Keratinocyte (primary cell): ENCODE results near the gene PPP6C. TPM values are rescaled to one million over a fixed set of nuclear protein-coding genes. Genes with fewer than 3 reads are reported as not detected.

Experiments used
- DNase-seq: peaks from one replicate; pipeline ENCODE4 v3.0.0-alpha.2; 2011; ENCODE audit warnings: low read depth, missing footprints, low spot score
- FAIRE-seq: peaks from 2 replicates; lab custom pipeline; 2011; peaks lifted over from hg19 to GRCh38; lab: Jason Lieb, UNC
- H2AFZ ChIP-seq: 2 replicates; pipeline ENCODE4 v1.6.0; 2012; ENCODE audit warnings: low read length, control low read depth, inconsistent platforms; ENCODE audit not compliant: control insufficient read depth
- H3K27ac ChIP-seq: 2 replicates; pipeline ENCODE4 v1.5.1; 2011; ENCODE audit warnings: low read length; ENCODE audit not compliant: control insufficient read depth, insufficient read depth
- H3K27me3 ChIP-seq: 3 replicates; pipeline ENCODE4 v1.6.0; 2011; ENCODE audit warnings: low read length; ENCODE audit not compliant: control insufficient read depth, insufficient read depth; ENCODE audit errors: extremely low read depth
- H3K36me3 ChIP-seq, 2 experiments: 2 replicates in 1 of 2; 3 replicates in 1 of 2; pipeline ENCODE4 v1.5.1; 2011; ENCODE audit warnings: low read length in 2 of 2, mild to moderate bottlenecking in 1 of 2; ENCODE audit not compliant: control insufficient read depth in 2 of 2, insufficient read depth in 2 of 2; ENCODE audit errors: extremely low read depth in 1 of 2
- H3K4me1 ChIP-seq: 3 replicates; pipeline ENCODE4 v1.5.1; 2011; ENCODE audit warnings: low read length; ENCODE audit not compliant: control insufficient read depth, insufficient read depth; ENCODE audit errors: extremely low read depth
- H3K4me2 ChIP-seq: 3 replicates; pipeline ENCODE4 v1.6.0; 2011; ENCODE audit warnings: low read depth, low read length; ENCODE audit not compliant: control insufficient read depth, insufficient read depth; ENCODE audit errors: extremely low read depth
- H3K4me3 ChIP-seq, 3 experiments: fragments of 200-600 bp in 1 of 3; sonication (generic) in 1 of 3; 2 replicates in 2 of 3; 3 replicates in 1 of 3; pipeline ENCODE4 v1.5.1; 2011 to 2016; ENCODE audit warnings: low read length in 3 of 3, mild to moderate bottlenecking in 3 of 3, control low read depth in 2 of 3, inconsistent platforms in 1 of 3, low read depth in 1 of 3, mixed read lengths in 1 of 3, mixed run types in 1 of 3, moderate library complexity in 1 of 3; ENCODE audit not compliant: control insufficient read depth in 2 of 3, insufficient read depth in 2 of 3; ENCODE audit errors: extremely low read depth in 1 of 3
- H3K79me2 ChIP-seq: 2 replicates; pipeline ENCODE4 v1.6.0; 2012; ENCODE audit warnings: low read length; ENCODE audit not compliant: control insufficient read depth, insufficient read depth
- H3K9ac ChIP-seq: 3 replicates; pipeline ENCODE4 v1.6.0; 2011; ENCODE audit warnings: low read length; ENCODE audit not compliant: control insufficient read depth, insufficient read depth; ENCODE audit errors: extremely low read depth
- H3K9me1 ChIP-seq: 3 replicates; pipeline ENCODE4 v1.6.0; 2011; ENCODE audit warnings: low read length; ENCODE audit not compliant: control insufficient read depth, insufficient read depth; ENCODE audit errors: extremely low read depth
- H3K9me3 ChIP-seq: 2 replicates; pipeline ENCODE4 v1.5.1; 2012; ENCODE audit warnings: low read depth, low read length; ENCODE audit not compliant: control insufficient read depth
- H4K20me1 ChIP-seq: 3 replicates; pipeline ENCODE4 v1.6.0; 2011; ENCODE audit warnings: low read length; ENCODE audit not compliant: control insufficient read depth, insufficient read depth; ENCODE audit errors: extremely low read depth
- CTCF ChIP-seq, 3 experiments: IDR thresholded peaks in 1 of 3; conservative IDR thresholded peaks in 1 of 3; optimal IDR thresholded peaks in 1 of 3; 2 replicates in 2 of 3; 3 replicates in 1 of 3; pipeline versions ENCODE3 to v1.5.1; 2011; ENCODE audit warnings: low read length in 3 of 3, mild to moderate bottlenecking in 3 of 3, moderate library complexity in 2 of 3, control low read depth in 1 of 3, inconsistent platforms in 1 of 3; ENCODE audit not compliant: insufficient read depth in 2 of 3; ENCODE audit errors: extremely low read depth in 1 of 3
- EZH2 ChIP-seq: IDR thresholded peaks from one replicate; pipeline ENCODE4 v1.6.1; 2012; ENCODE audit warnings: inconsistent platforms, mild to moderate bottlenecking, low read length, moderate library complexity
- dilution Hi-C: fragments of 300-500 bp; cut with MboI; formaldehyde crosslinking; loops from one replicate; pipeline ENCODE4 v1.7.0; 2020; ENCODE audit warnings: low sequenced_read_pairs; ENCODE audit not compliant: extremely low pct_ligation_motif_present
- polyA plus RNA-seq, 5 experiments: library from polyadenylated mRNA; depleted of rRNA in 3 of 5; stranded (reverse) in 3 of 5; stranded (forward) in 1 of 5; unstranded in 1 of 5; fragments of >200 nt; gene quantifications; 1 replicate in 1 of 5; 2 replicates in 3 of 5; 3 replicates in 1 of 5; pipeline versions ENCODE4 v1.2.1 to v1.2.3, GENCODE V29; 2011 to 2012; ENCODE audit warnings: missing spikeins in 2 of 5, low read depth in 1 of 5, low replicate concordance in 1 of 5

PPP6C gene
- polyA plus RNA-seq, 1 donor (not counting 4 experiments of a cell fraction or from before 2014, with no cell fraction given): 35.9 TPM

GRCh38 chr9:125100822-125101221 lies 88.8 kb downstream of the PPP6C start:
- FAIRE-seq: no peak
- dilution Hi-C loops: no loop called here
- no peak overlapping the region for H3K9ac ChIP-seq

GRCh38 chr9:125099816-125100215 lies 89.8 kb downstream of the PPP6C start:
- no peaks in the 10 kb centered on the region for H3K9me3 ChIP-seq
- no peak overlapping the region for H2AFZ ChIP-seq
- H3K9me1 ChIP-seq: no peaks in the 10 kb centered on the region
- no peaks in the 10 kb centered on the region for H3K27me3 ChIP-seq
- no peaks in the 10 kb centered on the region for H4K20me1 ChIP-seq
- no peak overlapping the region for H3K4me3 ChIP-seq
- TF ChIP-seq EZH2 (no peak), CTCF (optimal IDR thresholded peaks at IDR 0.05 in 1 of 3, IDR thresholded peaks at IDR 0.05 in 1 of 3, conservative IDR thresholded peaks at IDR 0.05 in 1 of 3; ENCODE audit: extremely low read depth in 1 of 3, insufficient read depth in 2 of 3, low read length in 3 of 3) (no peak)
- H3K36me3 ChIP-seq: no peaks in the 10 kb centered on the region
- H3K4me1 ChIP-seq: no peaks in the 10 kb centered on the region
- FAIRE-seq: no peak
- no peak for DNase-seq
- no peak overlapping the region for H3K9ac ChIP-seq
- dilution Hi-C loops: no loop called here
- no peaks in the 10 kb centered on the region for H3K79me2 ChIP-seq
- no peak overlapping the region for H3K4me2 ChIP-seq
- no peak overlapping the region for H3K27ac ChIP-seq

More at GRCh38 chr9:125100822-125101221, 88.8 kb downstream of the PPP6C start:
- TF ChIP-seq CTCF (optimal IDR thresholded peaks at IDR 0.05 in 1 of 3, IDR thresholded peaks at IDR 0.05 in 1 of 3, conservative IDR thresholded peaks at IDR 0.05 in 1 of 3; ENCODE audit: extremely low read depth in 1 of 3, insufficient read depth in 2 of 3, low read length in 3 of 3) (no peak), EZH2 (no peak)
- Histone ChIP-seq H3K27me3 (no peaks in the 10 kb centered on the region), H3K36me3 (no peaks in the 10 kb centered on the region), H3K27ac (no peak overlapping the region), H2AFZ (no peak overlapping the region), H3K9me1 (no peaks in the 10 kb centered on the region), H3K4me2 (no peak overlapping the region), H3K4me1 (no peaks in the 10 kb centered on the region), H3K4me3 (no peak overlapping the region), H3K9me3 (no peaks in the 10 kb centered on the region), H3K79me2 (no peaks in the 10 kb centered on the region), H4K20me1 (no peaks in the 10 kb centered on the region)
- DNase-seq: no peak

Other genes with a start within 250 kb of the PPP6C start
- gene GOLGA1, start 248.7 kb downstream of the PPP6C start, polyA plus RNA-seq: 7.4 to 8.5 TPM (median 7.6 TPM) in 3 replicates
- 1.6 to 3.1 TPM (median 3.0 TPM) in 3 replicates for gene SCAI, start 46.3 kb downstream of the PPP6C start, polyA plus RNA-seq
- gene RABEPK, start 10.7 kb upstream of the PPP6C start, polyA plus RNA-seq: 29.7 to 33.4 TPM (median 30.8 TPM) in 3 replicates
- 138 to 378 TPM (median 274 TPM) in 3 replicates for gene HSPA5, start 51.5 kb upstream of the PPP6C start, polyA plus RNA-seq
- gene GAPVD1, start 72.0 kb upstream of the PPP6C start, polyA plus RNA-seq: 15.1 to 26.8 TPM (median 23.2 TPM) in 3 replicates